GM04503 (cell line): Measurements from ENCODE around the gene CD93.

Source experiments
- DNase-seq: peaks from one replicate; pipeline ENCODE4 v3.0.0-alpha.2; 2012; ENCODE audit warnings: low read depth

The CD93 gene

DNA sequence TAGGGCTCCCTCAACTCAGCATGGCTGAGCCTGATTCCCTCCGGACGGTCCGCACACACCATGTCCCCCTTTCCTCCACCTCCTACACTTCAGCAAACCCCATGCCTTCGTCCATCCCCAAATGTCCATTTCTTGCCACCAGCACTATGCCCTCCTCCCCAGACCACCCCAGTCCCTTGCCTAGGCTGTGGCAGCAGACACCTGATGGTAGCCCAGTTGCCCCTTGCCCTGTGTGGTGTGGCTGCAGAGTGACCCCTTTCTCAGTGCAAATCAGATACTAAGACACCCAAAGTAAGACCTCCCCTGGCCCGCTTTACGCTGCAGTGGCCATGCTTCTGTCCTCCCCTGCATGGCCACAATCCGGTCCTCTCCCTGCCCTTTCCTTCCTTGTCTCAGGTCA, 34.1 kb upstream of the CD93 start:
- no peak for DNase-seq

DNA sequence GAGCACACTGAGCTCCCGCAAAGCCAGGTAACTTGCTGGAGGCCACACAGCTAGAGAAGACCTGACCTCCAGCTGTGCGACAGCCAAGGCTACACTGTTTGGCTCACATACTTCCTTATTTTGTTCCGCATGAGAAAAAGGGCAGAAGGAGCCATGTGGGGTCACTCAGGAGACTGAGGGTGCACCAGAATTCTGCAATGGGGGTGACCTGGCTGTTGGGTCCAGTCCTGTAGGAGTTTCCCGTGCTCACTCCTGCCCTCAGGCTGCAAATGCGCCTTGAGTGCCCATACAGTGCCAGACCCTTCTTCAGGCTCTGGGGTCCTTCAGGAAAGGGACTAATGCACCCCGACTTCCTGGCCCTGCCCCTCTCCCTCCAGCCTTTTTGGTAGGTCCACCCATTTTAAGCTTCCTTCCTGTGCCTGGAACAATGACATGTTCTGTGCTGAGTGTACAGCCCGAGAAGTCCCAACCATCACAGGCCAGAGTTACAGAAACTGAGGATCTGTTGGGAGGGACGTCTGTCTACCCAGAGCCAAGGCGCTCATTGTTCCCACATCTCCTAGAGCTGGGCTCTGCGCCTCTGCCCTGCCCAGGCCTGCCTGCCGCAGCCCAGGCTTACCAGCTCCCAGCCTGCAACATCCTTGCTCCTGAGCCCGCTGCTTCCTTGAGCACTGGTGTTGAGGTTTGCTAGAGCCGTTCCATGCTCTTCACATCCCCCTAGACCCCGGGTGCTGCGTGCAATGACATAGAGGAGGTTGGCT, 33.5 kb upstream of the CD93 start:
- DNase-seq = no peak

GRCh38 chr20:23118766-23119165, 32.6 kb upstream of the CD93 start:
- no peak for DNase-seq

GRCh38 chr20:23118144-23118543, 32.0 kb upstream of the CD93 start:
- DNase-seq = no peak

DNA sequence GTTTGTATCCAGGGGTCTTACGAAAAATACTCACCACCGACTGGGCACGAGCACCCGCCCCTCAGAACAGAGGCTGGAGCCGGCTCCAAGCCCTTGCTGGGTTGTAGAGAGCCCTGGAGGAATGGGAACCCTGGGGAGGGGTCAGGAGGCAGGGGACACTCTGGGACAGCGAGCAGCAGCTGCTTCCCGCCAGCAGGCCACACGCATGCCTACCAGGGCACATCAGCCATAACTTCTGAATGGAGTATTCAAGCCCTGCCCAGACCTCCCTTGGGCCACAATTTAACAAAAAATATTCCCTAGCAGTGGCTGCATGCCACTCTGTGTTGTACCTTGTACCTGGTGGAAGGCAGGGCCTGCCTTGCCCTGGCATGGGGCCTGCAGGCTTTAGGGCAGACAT, 31.6 kb upstream of the CD93 start:
- no peak for DNase-seq

DNA sequence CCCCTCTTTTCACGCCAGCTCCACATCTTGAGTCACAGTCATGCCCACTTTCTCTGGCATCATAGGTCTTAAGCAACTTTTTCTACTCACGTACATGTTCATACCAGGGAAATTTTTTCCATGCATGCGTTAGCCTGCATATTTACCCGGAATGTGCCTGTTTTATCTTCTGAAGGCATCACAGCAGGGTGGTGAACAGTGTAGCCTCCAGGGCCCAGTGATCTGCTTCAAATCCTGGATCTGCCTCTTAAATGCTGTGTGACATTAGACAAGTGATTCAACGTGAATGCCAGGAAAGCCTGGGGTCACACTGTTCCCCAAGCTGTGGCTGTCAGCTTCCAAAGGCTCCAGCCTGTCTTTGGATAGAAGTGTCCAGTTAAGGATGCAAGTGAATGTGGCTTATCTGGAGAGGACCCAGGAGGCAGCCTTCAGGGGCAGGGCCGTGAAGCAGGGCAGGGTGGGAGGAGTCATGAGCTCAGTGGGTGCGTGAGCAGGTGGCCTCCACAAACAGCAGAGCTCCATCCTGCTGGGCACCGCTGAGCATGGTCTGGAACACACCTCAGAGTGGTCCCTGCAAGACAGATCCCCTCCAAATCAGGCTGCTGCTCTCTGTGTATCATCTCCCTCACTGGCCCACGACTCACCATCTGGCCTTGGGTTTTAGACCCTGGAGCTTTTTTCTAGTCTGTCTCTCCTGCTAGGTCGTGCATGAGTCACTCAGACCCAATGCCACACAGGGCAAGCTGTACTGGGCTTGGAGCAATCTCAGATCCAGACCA, 30.4 kb upstream of the CD93 start:
- peak; percentile 11 for DNase-seq

DNA sequence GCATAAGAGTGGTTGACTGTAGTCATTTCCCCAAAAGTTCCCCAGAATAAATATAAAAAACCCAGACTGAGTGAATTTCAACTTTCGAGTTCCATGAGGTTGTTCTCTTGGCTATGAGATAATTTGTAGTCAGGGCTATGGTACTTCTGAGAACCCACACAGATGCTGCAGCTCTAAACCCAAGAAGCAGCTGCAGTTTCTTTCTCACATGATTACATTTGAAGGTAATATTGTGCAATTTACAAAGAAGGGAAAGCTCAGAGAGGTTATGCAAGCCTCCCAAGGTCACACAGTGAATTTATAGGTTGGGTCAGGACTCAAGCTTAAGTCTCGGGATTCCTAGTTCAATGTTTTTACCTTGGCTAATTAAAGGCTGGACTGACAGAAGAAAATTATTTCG, 29.7 kb upstream of the CD93 start:
- no peak for DNase-seq

- DNase-seq = no peak
Measured at GRCh38 chr20:23114448-23115082, 28.4 kb upstream of the CD93 start.

- no peak for DNase-seq
Measured at GRCh38 chr20:23114018-23114417, 27.9 kb upstream of the CD93 start.

GRCh38 chr20:23112595-23112994, 26.5 kb upstream of the CD93 start:
- DNase-seq = no peak

GRCh38 chr20:23111944-23112342, 25.8 kb upstream of the CD93 start:
- DNase-seq = no peak

DNA sequence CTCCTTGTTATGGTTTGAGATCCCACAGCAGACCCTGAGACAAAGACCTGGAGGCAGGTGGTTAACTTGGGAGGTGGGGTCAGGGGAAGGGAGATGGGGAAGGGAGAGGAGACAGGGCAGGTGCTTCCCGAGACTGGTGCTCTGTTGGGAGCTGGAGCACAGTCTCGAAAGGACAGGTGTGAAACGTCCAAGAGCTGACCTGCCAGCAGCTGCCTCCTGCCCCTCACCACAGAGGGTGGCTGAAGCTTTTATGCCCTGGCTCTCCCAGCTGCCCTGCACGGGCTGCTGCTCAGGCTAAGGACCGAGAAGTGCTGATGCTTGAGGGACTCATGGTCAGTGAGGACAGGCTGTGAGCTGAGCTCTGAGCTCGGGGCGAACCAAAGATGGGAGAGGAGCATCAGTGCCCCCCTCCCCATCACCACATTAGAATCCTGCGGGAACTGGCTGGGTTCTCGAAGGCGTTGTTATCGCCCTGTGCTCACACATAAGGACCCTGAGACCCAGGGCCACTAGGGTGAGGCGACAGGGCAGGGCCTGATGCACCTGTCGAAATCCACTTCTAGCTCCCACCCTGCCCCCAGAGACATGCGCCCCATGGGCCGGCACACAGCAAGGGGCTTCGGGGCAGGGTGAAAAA, 25.3 kb upstream of the CD93 start:
- no peak for DNase-seq

GRCh38 chr20:23108871-23109270, 22.7 kb upstream of the CD93 start:
- no peak for DNase-seq

DNA sequence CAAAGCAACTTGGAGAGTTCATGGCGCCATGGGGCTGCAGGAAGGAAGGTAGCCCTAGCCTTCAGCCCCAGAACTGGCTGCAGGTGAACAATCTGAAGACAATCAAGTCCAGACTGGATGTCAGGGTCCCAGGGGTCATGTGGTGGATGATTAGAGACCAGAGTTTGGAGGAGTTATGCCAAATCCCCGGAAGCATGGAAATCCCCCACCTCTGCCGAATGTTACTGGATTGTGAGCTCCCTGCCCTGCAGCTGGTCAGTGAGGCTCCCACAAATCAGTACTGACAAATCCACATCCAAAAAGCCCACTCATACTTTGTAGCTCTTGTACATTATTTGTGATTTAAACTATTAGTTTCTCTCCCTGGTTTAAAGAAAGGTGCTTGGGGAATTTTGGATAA, 21.3 kb upstream of the CD93 start:
- DNase-seq = no peak

DNA sequence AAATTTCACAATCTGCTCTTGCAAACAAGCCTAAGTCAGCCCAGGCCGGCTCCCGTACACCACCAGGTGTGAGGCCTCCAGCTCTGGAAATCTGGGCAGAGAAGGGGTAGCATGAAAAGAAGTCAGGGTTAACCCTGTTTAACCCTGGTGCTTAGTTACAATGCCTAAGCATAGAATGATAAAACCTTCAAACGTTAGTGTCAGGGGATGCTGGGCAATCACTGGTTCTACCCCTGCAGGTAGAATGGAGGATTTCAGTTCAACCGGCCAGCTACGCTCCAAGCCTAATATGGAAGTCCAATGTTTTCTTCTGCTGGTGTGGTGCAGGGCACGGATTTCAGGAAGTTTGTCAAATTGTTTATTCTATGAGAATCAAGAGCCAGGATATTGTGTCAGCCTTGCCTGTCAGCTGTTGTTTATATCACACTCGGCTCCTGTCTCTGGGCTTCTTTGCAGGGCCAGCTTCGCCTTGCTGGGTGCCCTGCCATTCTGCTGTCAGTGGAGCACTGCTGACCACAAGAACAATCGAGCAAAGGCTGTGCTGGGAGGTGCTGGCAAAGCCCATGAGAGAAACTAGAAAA, 20.2 kb upstream of the CD93 start:
- DNase-seq = no peak

DNA sequence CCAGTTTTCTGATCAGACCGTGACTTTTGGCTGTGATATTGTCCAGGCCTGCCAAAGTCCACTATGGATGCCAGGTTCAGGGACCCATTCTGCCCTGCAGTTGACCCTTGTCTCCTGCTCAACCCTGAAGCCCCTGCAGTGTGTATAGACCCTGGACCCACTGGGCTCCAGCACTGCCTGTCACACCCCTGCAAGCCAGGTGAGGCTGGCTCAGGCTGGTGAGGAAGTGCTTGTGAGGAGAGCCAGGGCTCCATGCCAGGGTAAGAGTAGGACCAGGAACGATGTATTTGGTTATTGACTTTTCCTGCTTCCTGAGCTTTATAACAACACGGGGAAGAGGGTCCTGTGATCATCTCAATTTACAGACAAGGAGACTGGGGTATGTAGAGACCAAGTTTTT, 19.1 kb upstream of the CD93 start:
- DNase-seq = no peak

DNA sequence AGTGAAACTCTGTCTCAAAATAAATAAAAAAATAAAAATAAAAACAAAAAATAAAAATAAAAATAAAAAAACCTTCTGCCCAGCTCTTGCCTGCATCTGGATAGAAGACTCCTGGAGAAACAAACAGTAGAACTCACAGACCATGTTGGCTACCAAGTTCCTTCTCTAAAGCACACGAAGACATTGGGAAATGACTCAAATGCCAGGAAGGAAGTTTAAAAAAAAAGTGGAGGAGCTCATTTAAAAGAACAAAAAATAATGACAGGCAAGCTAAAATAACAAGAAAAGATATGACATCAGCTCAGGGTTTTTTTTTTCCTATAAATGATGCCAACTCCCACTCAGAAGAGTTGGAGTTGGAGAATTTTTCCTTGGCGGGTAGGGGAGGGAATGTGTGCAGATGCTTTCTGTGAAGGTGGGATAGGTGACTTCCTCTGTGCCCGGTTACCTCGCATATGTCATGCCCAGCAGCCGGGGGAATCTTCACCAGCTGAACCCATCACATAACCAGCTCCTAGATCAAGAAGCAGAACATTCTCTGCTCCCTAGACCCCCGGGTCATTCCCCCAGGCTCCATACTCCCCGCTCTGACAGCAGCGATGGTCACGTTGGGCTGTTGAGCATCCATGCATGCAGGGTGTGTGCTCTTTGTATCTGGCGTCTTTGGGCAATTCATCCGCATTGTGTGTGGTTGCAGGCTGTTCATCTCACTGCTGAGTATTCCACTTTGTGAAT, 17.3 kb upstream of the CD93 start:
- DNase-seq = no peak

DNA sequence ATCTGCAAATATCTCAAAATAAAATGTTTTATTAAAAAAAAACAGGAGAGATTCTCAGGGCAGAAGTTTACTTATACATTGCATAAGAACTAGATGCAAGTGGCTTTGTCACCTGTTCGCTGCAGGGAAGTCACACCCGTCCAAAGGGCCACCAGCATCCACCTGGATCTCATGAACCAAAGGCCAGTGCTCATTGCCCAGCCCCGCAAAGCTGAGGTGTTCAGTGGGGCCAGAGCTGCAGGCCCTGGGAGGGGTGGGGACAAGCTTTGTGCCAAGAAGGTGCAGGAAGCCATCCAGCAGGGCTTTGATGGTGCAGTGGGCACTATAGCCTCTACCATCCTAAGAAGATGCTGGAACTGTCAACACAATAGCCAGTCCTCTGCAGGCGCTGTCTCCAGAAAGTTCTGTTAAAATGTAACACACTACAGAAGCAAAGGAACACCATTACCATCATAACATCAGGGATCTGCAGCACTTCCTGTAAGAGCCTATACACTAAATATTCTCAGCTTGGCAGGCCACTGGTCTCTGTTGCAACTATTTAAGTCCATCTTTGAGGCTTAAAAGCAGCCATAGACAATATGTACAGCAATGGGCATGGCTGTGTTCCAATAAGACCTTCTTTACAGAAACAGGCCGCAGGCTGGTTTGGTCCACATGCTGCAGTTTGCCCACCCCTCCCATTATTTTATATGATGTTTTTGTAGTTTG, 15.7 kb upstream of the CD93 start:
- DNase-seq = no peak

GRCh38 chr20:23100720-23101107, 14.6 kb upstream of the CD93 start:
- DNase-seq = no peak

DNA sequence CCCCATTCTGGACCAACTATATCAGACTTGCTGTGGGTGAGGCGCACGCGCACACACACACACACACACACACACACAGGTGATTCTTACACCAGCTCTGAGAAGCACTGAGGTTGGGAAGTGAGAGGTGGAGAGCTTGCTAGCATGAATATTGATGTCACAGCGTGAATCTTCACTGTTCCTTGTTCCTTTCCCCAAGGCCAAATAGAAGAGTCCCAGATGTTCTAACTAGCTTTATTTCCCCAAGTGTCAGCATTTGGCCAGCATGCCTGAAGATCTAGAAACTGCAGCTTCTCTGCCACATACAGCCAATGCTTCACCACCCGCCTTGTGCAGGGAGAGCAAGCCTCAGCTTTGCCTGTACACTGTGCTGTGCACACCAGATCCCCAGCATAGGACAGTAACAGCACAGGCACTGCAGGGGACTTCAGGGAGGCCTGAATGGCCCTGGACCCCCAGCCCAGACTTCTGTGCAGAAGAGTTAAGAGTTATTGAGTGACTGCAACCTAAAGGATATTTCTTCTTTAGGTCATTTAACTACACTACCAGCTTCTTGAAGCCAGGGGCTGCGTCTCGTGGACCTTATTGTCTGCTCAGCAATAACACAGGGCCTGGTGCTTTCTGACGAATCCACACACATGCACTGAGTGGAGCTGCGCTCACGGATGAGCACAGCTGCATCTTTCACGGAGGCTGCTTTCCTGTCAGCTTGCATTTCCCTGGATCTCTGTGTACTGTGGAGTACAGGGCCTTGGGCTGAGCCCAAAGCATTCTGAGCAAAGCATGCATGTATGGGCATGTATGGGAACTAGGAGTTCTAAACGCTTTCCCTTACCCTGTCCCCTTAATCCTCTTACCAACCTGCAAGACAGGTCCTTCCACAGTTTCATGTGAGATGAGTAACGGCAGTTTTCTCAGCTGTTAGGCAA, 13.9 kb upstream of the CD93 start:
- DNase-seq = no peak
